Lung microvascular endothelial cell (primary cell): ENCODE data around the gene ASMTL. TPM values are rescaled to one million over a fixed set of nuclear protein-coding genes. Genes with fewer than 3 reads are reported as not detected.
"Not testable (repeated sequence)": the region's sequence is repeated elsewhere in the genome, so short reads cannot be mapped to it uniquely, and the experiment has no call there.

Source experiments
- DNase-seq, 2 donors: peaks; one replicate each; pipeline versions ENCODE4 v3.0.0 to v3.0.0-alpha.2; 2010; ENCODE audit warnings: low read depth in 2 of 2
- total RNA-seq: library from RNA; depleted of rRNA; stranded (reverse); fragments of >200 nt; gene quantifications from 2 replicates; pipeline ENCODE4 v1.2.1, GENCODE V29; 2014

The ASMTL gene
- total RNA-seq, 1 donor from 2014 or later, result 10.7 TPM

DNA sequence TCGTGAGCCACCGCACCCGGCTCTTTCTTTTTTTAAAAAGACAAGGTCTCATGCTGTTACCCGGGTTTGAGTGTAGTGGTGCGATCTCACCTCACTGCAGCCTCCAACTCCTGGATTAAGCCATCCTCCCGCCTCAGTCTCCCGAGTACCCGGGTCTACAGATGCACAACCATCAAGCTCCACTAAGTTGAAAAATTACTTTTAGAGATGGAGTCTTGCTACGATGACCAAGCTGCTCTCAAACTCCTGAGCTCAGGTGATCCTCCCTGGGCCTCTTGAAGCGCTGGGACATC, 62.8 kb downstream of the ASMTL start:
- DNase-seq, result no peak

DNA sequence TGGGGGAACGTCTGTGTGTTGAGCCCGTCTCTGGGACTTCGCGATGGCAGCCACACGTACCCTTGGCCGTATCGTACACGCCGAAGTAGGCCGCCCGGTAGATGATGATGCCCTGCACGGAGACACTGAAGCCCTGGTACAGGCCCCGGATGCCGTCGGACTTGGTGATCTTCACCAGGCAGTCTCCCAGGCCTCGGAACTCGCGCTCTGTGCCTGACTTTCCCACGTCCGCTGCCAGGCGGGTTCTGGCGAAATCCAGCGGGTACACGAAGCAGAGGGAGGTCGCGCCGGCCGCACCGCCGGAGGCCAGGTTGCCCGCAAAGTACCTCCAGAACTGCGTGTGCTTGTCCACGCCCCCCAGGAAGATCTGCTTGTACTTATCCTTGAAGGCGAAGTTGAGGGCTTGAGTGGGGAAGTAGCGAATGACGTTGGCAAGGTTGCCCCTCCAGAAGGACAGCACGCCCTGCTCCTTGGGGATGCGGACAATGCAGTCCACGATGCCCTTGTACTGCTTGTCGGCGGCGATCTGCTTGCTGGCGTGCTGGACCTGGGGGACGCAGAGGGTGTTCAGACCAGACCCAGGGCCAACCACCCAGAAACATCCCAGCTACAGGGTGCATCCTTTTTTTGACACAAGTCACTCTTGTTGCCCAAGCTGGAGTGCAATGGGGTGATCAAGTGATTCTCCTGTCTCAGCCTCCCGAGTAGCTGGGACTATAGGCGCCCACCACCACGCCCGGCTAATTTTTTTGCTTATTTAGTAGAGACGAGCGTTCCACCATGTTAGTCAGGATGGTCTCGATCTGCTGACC, 63.3 kb downstream of the ASMTL start:
- no peak for DNase-seq

DNA sequence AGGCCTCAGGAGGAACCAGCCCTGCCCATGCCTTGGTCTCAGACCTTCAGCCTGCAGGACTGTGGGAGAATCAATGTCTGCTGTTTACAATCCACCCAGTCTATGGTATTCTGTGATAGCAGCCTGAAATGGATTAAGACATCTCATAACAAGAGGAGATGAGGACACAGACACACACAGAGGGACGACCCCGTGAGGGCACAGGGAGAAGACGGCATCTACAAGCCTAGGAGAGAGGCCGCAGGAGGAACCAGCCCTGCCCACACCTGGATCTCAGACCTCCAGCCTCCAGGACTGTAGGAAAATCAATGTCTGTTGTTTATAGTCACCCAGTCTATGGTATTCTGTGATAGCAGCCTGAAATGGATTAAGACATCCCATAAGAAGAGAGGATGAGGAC, 64.1 kb downstream of the ASMTL start:
- no peak for DNase-seq

DNA sequence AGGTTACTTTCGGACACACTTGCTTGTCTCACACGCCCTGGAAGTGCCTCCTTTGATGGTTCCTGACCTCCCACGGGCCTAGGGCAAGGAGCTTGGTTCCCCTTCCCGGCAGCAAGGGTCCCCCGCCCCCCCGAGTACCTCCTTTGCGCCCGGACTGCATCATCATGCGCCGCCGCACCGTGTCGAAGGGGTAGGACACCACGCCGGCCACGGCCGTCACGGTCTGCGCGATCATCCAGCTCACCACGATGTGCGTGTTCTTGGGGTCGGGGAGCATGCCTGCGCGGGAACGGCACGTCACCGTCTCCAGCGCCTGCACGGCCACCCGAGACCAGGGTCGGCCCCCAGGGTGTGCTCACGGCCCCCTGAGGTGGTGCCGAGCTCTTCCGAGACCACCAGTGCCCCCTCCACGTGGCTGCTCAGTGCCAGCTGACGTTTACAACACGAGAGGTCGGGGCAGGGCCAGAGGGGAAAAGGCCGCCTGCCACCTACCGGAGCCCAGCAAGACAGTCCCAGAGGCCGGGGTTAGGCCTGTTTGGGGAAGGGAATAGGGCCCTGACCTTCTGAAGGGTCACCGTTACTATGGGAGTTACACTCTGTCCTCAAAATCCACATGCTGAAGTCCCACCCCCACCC, 65.5 kb downstream of the ASMTL start:
- DNase-seq, result no peak

DNA sequence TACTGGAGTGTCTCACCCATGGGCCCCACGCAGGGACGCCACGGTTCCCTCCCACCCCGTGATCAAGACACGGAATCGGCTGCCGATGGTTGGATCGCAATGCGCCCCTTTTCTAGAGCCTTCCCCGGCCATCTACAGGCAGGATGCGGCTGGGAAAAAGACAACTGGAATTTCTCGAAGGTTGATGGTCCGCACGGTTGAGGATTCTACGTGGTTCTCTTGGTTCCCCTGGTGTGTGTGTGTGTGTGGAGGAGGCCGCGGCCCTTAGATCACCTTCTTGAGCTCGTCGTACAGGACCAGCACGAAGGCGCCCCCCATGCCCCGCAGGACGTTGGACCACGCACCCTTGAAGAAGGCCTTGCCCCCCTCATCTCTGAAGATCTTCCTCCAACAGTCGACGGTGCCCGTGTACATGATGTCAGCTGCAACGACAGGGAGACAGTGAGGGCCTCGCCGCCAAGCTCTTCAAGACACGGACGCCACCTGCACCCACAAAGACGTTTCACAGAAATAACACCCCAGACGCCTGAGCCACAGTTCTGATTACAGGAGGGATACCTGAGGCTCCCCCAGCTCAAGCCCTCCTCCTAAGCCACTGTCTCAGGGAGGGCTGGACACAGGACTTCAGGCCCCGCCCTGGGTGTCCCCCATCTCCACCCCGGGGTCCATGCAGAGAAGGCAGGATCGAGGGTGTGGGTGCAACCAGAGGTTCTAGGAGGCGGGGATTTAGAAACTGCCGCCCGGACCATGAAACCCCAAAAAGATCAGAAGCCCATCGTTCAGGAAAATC, 66.2 kb downstream of the ASMTL start:
- DNase-seq, result no peak

DNA sequence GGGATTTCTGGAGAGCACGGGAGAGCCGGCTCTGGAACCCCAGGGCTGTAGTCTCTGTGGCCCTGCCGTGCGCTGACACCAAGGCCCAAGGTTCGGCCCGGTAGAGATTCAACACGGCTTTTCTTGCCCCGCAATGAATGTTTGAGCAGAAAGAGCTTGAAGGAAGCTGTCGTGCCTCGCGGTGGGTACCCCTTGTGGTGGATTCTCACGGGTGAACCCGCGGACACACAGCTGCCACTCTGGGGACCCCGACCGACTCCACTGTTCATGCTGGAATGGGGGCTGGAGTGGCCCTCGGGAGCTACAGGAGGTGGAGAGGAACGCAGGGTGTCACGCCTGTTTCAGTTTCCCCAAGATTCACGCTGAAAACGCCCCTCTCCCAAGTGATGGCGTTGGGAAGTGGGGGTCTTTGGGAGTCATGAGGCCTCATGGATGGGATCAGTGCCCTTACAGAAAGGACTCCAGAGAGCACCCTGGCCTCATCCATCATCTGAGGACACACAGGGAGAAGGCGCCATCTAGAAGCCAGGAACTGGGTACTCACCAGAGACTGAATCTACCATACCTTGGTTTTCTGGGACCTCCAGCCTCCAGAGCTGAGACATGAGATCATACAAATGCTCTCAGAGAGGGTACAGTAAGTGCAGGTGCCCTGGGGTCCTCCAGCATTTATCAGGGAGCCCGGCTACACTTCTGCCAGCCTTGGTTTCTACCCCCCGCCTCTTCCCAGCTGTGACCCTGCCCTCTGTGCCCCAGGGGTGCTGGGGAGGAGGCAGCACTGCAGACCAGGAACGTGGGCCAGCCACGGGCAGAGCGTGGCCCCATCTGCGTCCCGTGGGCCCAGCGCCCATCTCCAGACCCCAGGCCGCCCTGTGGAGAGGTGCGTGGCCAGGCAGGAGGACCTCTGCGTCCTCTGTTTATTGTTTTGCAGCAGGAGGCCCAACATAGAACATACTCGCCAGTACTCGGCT, 67.2 kb downstream of the ASMTL start:
- no peak for DNase-seq

DNA sequence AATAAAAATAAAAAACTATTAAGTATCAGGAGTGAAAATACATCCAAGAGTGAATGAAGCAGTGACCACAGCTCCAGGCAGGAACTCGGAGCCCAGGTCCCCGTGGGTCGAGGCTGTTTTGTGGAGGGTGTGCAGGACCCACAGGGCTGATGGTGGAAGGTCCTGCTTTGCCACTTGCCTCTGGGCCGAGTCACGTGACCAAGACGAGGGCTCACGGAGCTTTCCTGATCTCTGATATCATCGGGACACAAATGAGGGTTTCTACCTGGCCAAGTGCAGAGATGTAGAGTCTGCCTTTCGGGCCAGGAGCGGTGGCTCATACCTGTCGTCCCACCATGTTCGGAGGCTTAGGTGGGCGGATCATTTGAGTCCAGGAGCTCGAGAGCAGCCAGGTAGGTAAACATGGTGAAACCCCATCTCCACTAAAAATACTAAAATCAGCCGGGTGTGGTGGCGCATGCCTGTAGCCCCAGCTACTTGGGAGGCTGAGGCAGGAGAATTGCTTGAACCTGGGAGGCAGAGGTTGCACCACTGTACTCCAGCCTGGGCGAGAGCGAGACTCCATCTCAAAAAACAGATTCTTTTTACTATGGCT, 68.0 kb downstream of the ASMTL start:
- DNase-seq, result no peak

DNA sequence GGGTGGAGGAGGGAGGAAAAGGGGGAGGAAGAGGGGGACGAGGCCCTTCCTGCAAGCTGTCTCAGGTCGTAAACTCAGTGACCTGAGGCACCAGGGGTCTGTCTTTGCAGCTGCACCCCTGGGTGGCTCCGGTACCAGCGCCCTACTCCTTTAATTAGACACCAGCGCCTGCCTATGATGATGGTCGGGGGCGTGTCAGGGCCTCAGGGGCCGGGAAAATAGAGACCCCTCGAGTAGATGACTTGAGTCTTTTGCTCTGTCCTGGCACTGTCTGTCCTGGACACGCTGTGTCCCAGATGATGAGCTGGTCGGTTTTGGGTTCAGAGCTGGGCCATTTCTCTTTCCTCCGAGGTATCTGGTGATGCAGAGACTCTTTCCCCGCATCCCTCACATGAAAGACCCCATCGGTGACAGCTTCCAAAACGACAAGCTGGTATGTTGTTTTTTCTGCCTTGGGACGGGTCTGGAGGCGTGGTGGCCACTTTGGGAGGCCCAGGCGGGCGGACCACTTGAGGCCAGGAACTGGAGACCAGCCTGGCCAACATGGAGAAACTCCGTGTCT, 72.0 kb downstream of the ASMTL start:
- DNase-seq, result no peak

DNA sequence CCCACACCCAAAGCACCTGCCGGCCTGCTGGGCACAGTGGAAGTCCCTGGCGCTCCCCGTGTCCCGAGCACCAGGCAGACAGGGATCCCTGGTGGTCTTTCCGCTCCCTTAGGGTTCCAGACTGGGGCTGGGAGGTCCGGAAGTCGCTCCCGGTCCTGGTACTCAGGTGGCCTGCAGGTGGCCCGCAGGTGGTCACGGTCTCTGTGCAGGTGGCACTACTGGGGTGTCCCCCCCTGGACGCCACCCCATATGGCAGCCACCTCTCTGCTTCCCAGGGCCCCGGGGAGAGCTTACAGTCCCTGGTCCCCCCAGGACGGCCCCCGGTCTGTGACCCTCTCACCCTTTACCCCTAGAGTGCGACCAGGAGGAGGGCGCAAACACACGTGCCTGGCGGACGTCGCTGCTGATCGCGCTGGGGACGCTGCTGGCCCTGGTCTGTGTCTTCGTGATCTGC, 74.4 kb downstream of the ASMTL start:
- no peak for DNase-seq

DNA sequence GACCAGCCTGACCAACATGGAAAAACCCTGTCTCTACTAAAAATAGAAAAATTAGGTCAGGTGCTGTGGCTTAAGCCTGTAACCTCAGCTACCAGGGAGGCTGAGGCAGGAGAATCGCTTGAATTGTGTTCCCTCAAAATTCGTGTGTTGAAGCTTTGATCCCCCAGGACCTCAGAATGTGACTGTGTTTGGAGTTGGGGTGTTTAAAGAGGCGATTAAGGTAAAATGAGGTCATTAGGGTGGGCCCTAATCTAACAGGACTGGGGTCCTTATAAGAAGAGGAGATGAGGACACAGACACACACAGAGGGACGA, 84.4 kb downstream of the ASMTL start:
- no peak for DNase-seq

DNA sequence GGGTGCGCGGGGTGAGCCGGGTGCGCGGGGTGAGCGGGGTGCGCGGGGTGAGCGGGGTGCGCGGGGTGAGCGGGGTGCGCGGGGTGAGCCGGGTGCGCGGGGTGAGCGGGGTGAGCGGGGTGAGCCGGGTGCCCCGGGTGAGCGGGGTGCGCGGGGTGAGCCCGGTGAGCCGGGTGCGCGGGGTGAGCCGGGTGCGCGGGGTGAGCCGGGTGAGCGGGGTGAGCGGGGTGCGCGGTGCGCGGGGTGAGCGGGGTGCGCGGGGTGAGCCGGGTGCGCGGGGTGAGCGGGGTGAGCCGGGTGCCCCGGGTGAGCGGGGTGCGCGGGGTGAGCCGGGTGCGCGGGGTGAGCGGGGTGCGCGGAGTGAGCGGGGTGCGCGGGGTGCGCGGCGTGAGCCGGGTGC, 86.3 kb downstream of the ASMTL start:
- DNase-seq, result not testable (repeated sequence)

DNA sequence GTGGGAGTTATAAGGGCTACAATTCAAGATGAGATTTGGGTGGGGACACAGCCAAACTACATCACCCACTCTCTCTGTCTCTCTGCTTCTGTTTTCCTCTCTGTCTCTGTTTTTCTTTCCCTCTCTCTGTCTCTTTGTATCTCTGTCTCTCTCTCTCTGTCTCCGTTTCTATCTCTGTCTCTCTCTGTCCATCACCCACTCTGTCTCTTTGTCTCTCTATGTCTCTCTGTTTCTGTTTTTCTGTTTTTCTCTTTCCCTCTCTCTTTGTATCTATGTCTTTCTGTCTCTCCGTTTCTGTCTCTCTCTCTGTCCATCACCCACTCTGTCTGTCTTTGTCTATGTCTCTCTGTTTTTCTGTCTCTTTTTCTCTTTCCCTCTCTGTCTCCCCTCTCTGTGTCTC, 90.8 kb downstream of the ASMTL start:
- no peak for DNase-seq

DNA sequence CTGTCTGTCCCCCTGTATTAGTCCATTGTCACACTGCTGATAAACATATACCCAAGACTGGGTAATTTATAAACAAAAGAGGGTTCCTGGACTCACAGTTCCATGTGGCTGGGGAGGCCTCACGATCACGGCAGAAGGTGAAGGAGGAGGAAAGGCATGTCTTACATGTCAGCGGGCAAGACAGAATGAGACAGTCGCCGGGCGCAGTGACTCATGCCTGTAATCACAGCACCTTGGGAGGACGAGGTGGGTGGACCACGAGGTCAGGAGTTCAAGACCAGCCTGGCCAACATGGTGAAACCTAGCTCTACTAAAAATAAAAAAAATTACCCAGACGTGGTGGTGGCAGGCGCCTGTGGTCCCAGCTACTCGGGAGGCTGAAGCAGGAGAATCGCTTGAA, 91.4 kb downstream of the ASMTL start:
- no peak for DNase-seq

DNA sequence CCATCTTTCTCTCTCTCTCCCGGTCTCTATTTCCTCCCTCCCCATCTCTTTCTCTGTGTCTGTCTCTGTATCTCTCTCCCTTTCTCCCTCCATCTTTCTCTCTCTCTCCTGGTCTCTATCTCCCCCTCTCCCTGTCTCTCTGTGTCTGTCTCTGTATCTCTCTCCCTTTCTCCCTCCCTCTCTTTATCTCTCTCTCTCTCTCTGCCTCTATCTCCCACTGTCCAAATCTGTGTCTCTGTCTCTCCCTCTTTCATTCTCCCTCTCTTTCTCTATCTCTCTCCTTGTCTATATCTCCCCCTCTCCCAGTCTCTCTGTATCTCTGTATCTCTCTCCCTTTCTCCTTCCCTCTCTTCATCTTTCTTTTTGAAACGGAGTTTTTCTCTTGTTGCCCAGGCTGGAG, 92.5 kb downstream of the ASMTL start:
- DNase-seq, result no peak

DNA sequence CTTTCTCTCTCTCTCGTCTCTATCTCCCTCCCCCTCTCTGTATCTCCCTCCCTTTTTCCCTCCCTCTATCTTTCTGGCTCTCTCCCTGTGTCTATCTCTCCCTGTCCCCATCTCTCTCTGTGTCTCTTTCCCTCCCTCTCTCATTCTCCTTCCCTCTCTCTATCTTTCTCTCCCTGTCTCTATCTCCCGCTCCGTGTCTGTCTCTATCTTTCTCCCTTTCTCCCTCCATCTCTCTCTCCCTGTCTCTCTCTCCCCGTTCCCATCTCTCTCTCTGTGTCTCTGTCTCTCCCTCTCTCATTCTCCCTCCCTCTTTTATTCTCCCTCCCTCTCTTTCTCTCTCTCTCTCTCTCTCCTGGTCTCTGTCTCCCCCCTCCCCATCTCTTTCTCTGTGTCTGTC, 93.2 kb downstream of the ASMTL start:
- no peak for DNase-seq

DNA sequence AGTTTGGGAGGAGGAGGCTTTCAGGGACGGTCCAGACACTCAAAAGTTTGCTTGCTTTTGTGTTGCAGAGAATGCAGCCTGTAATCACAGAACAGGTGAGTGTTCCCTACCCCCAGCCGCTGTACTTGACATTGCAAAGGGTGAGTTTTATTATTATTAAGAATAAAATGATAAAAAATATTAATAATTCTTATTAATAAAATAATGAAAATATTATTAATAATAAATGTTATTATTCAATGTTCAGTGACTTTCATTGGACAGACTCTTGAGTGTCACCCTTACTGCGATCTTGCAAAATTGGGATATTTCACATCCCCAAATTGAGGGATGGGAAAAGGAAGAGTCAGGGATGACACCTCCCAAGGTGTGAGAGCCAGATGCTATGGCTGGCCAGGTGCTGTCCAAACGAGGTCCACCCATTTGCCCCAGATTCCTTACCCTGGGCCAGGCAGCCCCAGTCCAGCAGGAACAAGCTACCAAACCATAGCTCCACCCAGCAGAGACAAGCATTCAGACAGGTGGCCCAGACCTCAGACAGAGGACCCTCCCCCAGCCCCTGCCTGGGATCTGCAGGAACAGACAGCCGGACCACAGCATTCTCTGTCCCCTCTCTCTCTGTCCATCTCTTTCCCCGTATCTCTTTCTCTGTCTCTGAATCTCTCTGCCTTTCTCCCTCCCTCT, 93.8 kb downstream of the ASMTL start:
- DNase-seq, result no peak

DNA sequence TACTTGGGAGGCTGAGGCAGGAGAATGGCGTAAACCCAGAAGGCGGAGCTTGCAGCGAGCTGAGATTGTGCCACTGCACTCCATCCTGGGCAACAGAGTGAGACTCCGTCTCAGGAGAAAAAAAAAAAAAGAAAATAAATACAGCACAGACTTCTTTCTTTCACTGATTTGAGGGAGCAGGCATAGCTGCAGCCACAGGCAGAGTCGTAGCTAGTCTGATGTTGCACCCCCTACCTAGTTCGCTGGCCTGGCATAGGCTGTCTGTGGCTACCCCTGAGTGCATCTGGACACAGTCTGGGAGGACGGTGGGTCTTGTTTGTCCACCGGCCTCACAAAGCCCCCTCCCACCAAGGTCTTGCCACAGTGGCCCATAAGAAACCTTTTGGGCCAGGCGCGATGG, 94.7 kb downstream of the ASMTL start:
- no peak for DNase-seq

DNA sequence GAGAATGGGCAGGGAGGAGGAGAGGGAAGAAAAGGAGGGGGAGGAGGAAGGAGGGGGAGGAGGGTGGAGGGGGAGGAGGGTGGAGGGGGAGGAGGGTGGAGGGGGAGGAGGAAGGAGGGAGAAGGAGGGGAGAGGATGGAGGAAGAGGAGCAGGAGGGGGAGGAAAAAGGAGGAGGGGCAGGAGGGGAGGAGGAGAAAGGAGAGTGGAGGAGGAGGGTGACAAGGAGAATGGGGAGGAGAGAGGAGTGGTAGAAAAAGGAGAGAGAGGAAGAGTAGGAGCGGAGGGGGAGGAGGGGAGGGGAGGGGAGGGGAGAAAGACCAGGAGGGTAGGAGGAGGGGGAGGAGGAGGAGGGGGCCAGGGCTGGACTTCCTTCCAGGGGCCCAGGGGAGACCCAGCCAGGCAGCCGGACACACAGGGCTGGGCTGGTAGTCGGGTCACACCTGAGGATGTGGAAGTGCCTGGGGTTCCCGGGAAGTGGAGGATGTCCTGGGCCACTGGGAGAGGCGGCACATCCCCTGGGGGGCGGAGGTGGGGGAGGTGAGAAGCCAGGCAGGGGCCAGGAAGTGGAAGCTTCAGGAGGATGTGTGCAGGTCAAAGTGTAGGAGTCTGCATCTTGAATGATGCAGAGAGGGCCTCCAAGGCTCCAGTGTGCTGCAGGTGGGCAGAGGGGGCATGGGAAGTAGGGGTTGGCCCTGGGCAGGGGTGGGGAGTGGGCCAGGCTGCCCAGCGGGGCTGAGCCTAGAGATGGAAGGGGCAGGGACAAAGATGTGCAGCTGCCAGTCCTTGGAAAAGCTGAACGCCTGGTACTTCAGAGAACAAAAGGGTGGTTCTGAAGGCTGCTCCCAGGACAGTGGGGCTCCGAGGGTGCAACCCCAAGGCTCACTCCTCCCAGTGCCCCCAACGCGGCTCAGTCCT, 97.3 kb downstream of the ASMTL start:
- no peak for DNase-seq
